Measurements from ENCODE around the gene PCDH17. TPM values are rescaled to one million over a fixed set of nuclear protein-coding genes. Genes with fewer than 3 reads are reported as not detected.

PCDH17 gene
- total RNA-seq, 1 experiment from 2014 or later: 0.11 TPM

DNA sequence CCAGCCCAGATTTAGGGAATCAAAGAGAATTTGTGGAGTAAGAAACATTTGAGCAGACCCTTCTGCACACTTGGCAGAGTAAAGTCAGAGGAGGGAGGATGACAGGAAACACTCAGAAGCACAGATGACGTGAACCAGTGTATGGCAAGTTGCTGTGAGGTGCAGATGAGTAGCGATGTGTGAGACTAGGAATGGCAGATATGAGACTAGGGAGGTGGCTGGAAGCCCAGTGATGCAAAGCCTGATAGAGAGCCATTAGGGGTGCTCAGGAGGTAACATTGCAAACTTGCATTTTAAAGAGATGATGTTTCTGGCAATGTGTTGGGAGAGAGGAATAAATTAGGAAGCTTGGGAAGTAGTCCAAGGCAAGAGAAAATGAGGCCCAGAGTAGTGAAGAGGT lies 44.0 kb downstream of the PCDH17 start:
- Histone ChIP-seq H3K36me3 (ENCODE audit: low read depth, low read length) (no peaks in the 10 kb centered on the region), H3K4me2 (ENCODE audit: low read length) (no peak overlapping the region), H4K20me1 (ENCODE audit: low read length) (no peaks in the 10 kb centered on the region), H3K9ac (ENCODE audit: low read length) (no peak overlapping the region), H2AFZ (ENCODE audit: low read length) (no peak overlapping the region), H3F3A (ENCODE audit: low read length, unreplicated experiment) (no peaks in the 10 kb centered on the region), H3K4me1 (ENCODE audit: insufficient read depth, low read length) (no peaks in the 10 kb centered on the region), H3K27ac (ENCODE audit: low read length) (no peak overlapping the region), H3K4me3 (ENCODE audit: low read length) (no peak overlapping the region), H3K27me3 (ENCODE audit: low read length) (no peaks in the 10 kb centered on the region), H3K9me2 (replicated peaks; ENCODE audit: low read length) (no peaks in the 10 kb centered on the region), H3K9me3 (ENCODE audit: low read length) (no peaks in the 10 kb centered on the region), H3K79me2 (ENCODE audit: low read length) (no peaks in the 10 kb centered on the region)
- POLR2A ChIA-PET (ENCODE audit: unreplicated experiment): no interaction called here
- CTCF ChIA-PET: no interaction called here
- TF ChIP-seq EZH2 (IDR thresholded peaks at IDR 0.05; ENCODE audit: low read length, unreplicated experiment): no peak
- no peak for TF ChIP-seq EZH2phosphoT487 (IDR thresholded peaks at IDR 0.05; ENCODE audit: borderline replicate concordance, low read length)
- TF ChIP-seq, protein P1, sequence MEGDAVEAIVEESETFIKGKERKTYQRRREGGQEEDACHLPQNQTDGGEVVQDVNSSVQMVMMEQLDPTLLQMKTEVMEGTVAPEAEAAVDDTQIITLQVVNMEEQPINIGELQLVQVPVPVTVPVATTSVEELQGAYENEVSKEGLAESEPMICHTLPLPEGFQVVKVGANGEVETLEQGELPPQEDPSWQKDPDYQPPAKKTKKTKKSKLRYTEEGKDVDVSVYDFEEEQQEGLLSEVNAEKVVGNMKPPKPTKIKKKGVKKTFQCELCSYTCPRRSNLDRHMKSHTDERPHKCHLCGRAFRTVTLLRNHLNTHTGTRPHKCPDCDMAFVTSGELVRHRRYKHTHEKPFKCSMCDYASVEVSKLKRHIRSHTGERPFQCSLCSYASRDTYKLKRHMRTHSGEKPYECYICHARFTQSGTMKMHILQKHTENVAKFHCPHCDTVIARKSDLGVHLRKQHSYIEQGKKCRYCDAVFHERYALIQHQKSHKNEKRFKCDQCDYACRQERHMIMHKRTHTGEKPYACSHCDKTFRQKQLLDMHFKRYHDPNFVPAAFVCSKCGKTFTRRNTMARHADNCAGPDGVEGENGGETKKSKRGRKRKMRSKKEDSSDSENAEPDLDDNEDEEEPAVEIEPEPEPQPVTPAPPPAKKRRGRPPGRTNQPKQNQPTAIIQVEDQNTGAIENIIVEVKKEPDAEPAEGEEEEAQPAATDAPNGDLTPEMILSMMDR (conservative IDR thresholded peaks at IDR 0.05; ENCODE audit: low read depth, low read length): no peak
- intact Hi-C loops (cut with micrococcal nuclease): no loop called here
- no peak for ATAC-seq
- DNase-seq: no peak
- no TSS peak for BruUV-seq (replicated peaks)

DNA sequence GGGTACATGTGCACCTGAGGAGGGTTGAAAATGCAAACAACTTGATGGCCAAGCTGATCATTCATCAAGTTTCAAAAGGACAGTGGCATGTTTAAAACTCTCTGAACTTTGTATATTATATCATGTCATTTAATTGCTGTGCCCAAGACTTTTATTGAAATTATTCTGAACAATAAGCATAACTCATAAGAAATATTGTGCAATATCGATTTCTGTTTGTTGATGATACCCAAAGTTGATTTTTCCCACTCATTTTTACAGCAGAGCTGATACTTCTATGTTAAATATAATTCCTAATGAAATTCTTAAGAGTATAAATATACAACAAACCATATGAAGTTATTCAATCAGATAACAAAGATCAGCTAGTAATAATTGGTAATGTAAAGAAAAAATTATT lies 49.1 kb downstream of the PCDH17 start:
- Histone ChIP-seq H3K27me3 (ENCODE audit: low read length) (no peaks in the 10 kb centered on the region), H3K9ac (ENCODE audit: low read length) (no peak overlapping the region), H3K36me3 (ENCODE audit: low read depth, low read length) (no peaks in the 10 kb centered on the region), H3K4me3 (ENCODE audit: low read length) (no peak overlapping the region), H3K79me2 (ENCODE audit: low read length) (no peaks in the 10 kb centered on the region), H3K4me1 (ENCODE audit: insufficient read depth, low read length) (no peaks in the 10 kb centered on the region), H3K4me2 (ENCODE audit: low read length) (no peak overlapping the region), H4K20me1 (ENCODE audit: low read length) (no peaks in the 10 kb centered on the region), H3K9me2 (replicated peaks; ENCODE audit: low read length) (no peaks in the 10 kb centered on the region), H3K27ac (ENCODE audit: low read length) (no peak overlapping the region), H3F3A (ENCODE audit: low read length, unreplicated experiment) (no peaks in the 10 kb centered on the region), H3K9me3 (ENCODE audit: low read length) (no peaks in the 10 kb centered on the region), H2AFZ (ENCODE audit: low read length) (no peak overlapping the region)
- no TSS peak for BruUV-seq (replicated peaks)
- TF ChIP-seq EZH2phosphoT487 (IDR thresholded peaks at IDR 0.05; ENCODE audit: borderline replicate concordance, low read length): no peak
- no peak for TF ChIP-seq EZH2 (IDR thresholded peaks at IDR 0.05; ENCODE audit: low read length, unreplicated experiment)
- TF ChIP-seq, protein P1 (conservative IDR thresholded peaks at IDR 0.05; ENCODE audit: low read depth, low read length): no peak
- intact Hi-C loops (cut with micrococcal nuclease): no loop called here
- POLR2A ChIA-PET (ENCODE audit: unreplicated experiment): no interaction called here
- ATAC-seq (no peak), DNase-seq (no peak)
- CTCF ChIA-PET: no interaction called here

DNA sequence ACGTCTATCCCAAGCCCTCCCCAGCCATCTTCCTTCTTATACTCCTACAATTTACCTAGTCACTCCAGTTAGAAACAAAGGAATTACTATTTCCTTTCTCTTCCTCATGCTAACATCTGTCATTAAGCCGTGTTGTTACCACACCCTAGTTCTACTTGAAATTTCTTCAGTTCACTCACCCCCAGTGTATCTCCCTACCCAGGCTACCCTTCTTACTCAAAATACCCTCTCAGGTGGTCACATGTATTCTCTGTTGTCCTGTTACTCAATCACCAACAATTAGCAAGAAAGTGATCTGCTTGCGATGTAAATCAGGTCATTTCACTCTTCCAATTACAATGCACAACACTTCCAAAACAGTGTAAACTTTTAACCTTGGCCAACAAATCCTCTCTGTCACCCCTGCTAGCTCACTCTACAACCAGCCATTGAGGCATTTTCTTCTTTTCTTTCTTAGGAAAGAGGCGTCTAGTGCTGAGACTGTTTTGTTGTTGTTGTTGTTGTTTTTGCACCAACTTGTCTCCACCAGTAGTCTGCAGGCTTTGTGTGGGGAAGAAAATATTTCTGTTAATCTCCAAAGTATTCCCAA lies 50.7 kb downstream of the PCDH17 start:
- H4K20me1 ChIP-seq (ENCODE audit: low read length): no peaks in the 10 kb centered on the region
- H3K79me2 ChIP-seq (ENCODE audit: low read length): no peaks in the 10 kb centered on the region
- BruUV-seq (replicated peaks): no TSS peak
- no peak overlapping the region for H3K4me2 ChIP-seq (ENCODE audit: low read length)
- H3K27ac ChIP-seq (ENCODE audit: low read length): no peak overlapping the region
- no peaks in the 10 kb centered on the region for H3K36me3 ChIP-seq (ENCODE audit: low read depth, low read length)
- ATAC-seq (no peak), DNase-seq (no peak)
- no peak overlapping the region for H3K9ac ChIP-seq (ENCODE audit: low read length)
- POLR2A ChIA-PET (ENCODE audit: unreplicated experiment): no interaction called here
- intact Hi-C loops (cut with micrococcal nuclease): no loop called here
- TF ChIP-seq EZH2 (IDR thresholded peaks at IDR 0.05; ENCODE audit: low read length, unreplicated experiment) (no peak), EZH2phosphoT487 (IDR thresholded peaks at IDR 0.05; ENCODE audit: borderline replicate concordance, low read length) (no peak)
- TF ChIP-seq, protein P1 (conservative IDR thresholded peaks at IDR 0.05; ENCODE audit: low read depth, low read length): no peak
- no peaks in the 10 kb centered on the region for H3K4me1 ChIP-seq (ENCODE audit: insufficient read depth, low read length)
- no peaks in the 10 kb centered on the region for H3K9me3 ChIP-seq (ENCODE audit: low read length)
- no peak overlapping the region for H3K4me3 ChIP-seq (ENCODE audit: low read length)
- H3F3A ChIP-seq (ENCODE audit: low read length, unreplicated experiment): no peaks in the 10 kb centered on the region
- CTCF ChIA-PET: no interaction called here
- H3K27me3 ChIP-seq (ENCODE audit: low read length): no peaks in the 10 kb centered on the region
- H3K9me2 ChIP-seq (replicated peaks; ENCODE audit: low read length): no peaks in the 10 kb centered on the region
- no peak overlapping the region for H2AFZ ChIP-seq (ENCODE audit: low read length)
